ENCODE results near the gene ASCL5. TPM values are rescaled to one million over a fixed set of nuclear protein-coding genes. Genes with fewer than 3 reads are reported as not detected.

ASCL5 gene
- total and polyA plus RNA-seq, 2 donors (not counting 1 experiment from before 2014, with no cell fraction given), result not detected

GRCh38 chr1:201080135-201080534 lies 46.8 kb downstream of the ASCL5 start:
- Histone ChIP-seq H3K4me3 (replicated peaks in 1 of 4; ENCODE audit: control extremely low read depth in 1 of 4, insufficient read depth in 1 of 4, low read depth in 3 of 4, low read length in 4 of 4) (no peak overlapping the region), H3K79me2 (ENCODE audit: control insufficient read depth, insufficient read depth, low read length) (no peaks in the 10 kb centered on the region), H3K9ac (ENCODE audit: insufficient read depth, low read length) (no peak overlapping the region), H4K20me1 (ENCODE audit: control insufficient read depth, extremely low read depth, insufficient read depth, low read length) (no peaks in the 10 kb centered on the region), H3K27ac (ENCODE audit: insufficient read depth, low read length) (no peak overlapping the region), H3K4me1 (ENCODE audit: control insufficient read depth, extremely low read depth, insufficient read depth, low read length) (no peaks in the 10 kb centered on the region), H3K36me3 (ENCODE audit: control insufficient read depth, insufficient read depth, low read length) (no peaks in the 10 kb centered on the region), H3K4me2 (ENCODE audit: extremely low read depth, insufficient read depth, low read length) (no peak overlapping the region), H3K9me3 (ENCODE audit: control insufficient read depth, insufficient read depth, low read depth, low read length) (no peaks in the 10 kb centered on the region), H3K27me3 (ENCODE audit: control insufficient read depth, insufficient read depth, low read length) (peaks cover 16% of the 10 kb centered on the region), H2AFZ (ENCODE audit: low read length) (no peak overlapping the region)
- TF ChIP-seq EZH2 (IDR thresholded peaks at IDR 0.05; ENCODE audit: low read length, missing control alignments), result no peak
- TF ChIP-seq, protein P1, sequence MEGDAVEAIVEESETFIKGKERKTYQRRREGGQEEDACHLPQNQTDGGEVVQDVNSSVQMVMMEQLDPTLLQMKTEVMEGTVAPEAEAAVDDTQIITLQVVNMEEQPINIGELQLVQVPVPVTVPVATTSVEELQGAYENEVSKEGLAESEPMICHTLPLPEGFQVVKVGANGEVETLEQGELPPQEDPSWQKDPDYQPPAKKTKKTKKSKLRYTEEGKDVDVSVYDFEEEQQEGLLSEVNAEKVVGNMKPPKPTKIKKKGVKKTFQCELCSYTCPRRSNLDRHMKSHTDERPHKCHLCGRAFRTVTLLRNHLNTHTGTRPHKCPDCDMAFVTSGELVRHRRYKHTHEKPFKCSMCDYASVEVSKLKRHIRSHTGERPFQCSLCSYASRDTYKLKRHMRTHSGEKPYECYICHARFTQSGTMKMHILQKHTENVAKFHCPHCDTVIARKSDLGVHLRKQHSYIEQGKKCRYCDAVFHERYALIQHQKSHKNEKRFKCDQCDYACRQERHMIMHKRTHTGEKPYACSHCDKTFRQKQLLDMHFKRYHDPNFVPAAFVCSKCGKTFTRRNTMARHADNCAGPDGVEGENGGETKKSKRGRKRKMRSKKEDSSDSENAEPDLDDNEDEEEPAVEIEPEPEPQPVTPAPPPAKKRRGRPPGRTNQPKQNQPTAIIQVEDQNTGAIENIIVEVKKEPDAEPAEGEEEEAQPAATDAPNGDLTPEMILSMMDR (conservative IDR thresholded peaks at IDR 0.05 in 1 of 2, IDR thresholded peaks at IDR 0.05 in 1 of 2; ENCODE audit: low read depth in 1 of 2, low read length in 2 of 2), result no peak
- no peak for DNase-seq (ENCODE audit: low read depth in 2 of 2)

DNA sequence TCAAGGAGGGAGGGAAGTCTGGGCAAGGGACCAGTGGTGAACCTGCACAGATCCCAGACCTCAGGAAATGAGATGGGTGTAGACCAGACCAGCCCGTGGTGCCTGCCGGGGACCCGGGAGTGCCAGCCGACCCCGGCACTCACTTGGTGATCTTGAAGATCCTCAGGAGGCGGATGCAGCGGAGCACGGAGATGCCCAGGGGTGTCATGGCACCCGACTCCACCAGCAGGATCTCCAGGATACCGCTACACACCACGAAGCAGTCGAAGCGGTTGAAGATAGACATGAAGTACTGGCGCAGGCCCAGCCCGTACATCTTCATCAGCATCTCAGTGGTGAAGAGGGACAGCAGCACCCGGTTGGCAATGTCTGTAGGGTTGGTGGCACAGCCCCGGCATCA lies 49.2 kb downstream of the ASCL5 start:
- TF ChIP-seq, protein P1 (conservative IDR thresholded peaks at IDR 0.05 in 1 of 2, IDR thresholded peaks at IDR 0.05 in 1 of 2; ENCODE audit: low read depth in 1 of 2, low read length in 2 of 2), result no peak
- TF ChIP-seq EZH2 (IDR thresholded peaks at IDR 0.05; ENCODE audit: low read length, missing control alignments), result no peak

DNA sequence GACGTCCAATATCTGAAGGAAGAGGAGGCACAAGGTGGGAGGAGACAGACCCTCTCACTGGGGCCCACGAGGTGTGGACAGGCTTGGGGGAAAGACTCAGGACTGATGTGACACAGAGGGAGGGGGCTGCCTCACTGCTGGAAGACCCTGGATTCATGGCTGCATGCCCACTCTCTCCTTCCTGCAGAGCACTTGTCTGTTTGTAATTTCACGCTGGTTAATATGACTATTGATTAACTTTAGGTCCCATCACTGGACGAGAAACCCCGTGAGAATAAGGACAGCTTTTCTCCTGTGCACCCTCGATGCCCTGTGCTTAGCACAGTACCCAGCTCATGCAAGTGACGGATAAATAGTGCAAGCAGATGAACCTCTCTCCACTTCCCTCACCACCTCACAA lies 49.9 kb downstream of the ASCL5 start:
- H3K27ac ChIP-seq (ENCODE audit: insufficient read depth, low read length), result no peak overlapping the region
- H3K9me3 ChIP-seq (ENCODE audit: control insufficient read depth, insufficient read depth, low read depth, low read length), result no peaks in the 10 kb centered on the region
- peaks cover 21% of the 10 kb centered on the region for H3K27me3 ChIP-seq (ENCODE audit: control insufficient read depth, insufficient read depth, low read length)
- no peak overlapping the region for H3K4me3 ChIP-seq (replicated peaks in 1 of 4; ENCODE audit: control extremely low read depth in 1 of 4, insufficient read depth in 1 of 4, low read depth in 3 of 4, low read length in 4 of 4)
- no peak overlapping the region for H2AFZ ChIP-seq (ENCODE audit: low read length)
- no peaks in the 10 kb centered on the region for H3K36me3 ChIP-seq (ENCODE audit: control insufficient read depth, insufficient read depth, low read length)
- H3K4me2 ChIP-seq (ENCODE audit: extremely low read depth, insufficient read depth, low read length), result no peak overlapping the region
- no peaks in the 10 kb centered on the region for H3K4me1 ChIP-seq (ENCODE audit: control insufficient read depth, extremely low read depth, insufficient read depth, low read length)
- H3K79me2 ChIP-seq (ENCODE audit: control insufficient read depth, insufficient read depth, low read length), result no peaks in the 10 kb centered on the region
- no peak for TF ChIP-seq EZH2 (IDR thresholded peaks at IDR 0.05; ENCODE audit: low read length, missing control alignments)
- TF ChIP-seq, protein P1 (conservative IDR thresholded peaks at IDR 0.05 in 1 of 2, IDR thresholded peaks at IDR 0.05 in 1 of 2; ENCODE audit: low read depth in 1 of 2, low read length in 2 of 2), result no peak
- no peak for DNase-seq (ENCODE audit: low read depth in 2 of 2)
- no peaks in the 10 kb centered on the region for H4K20me1 ChIP-seq (ENCODE audit: control insufficient read depth, extremely low read depth, insufficient read depth, low read length)
- H3K9ac ChIP-seq (ENCODE audit: insufficient read depth, low read length), result no peak overlapping the region

More for the DNA sequence above, 49.2 kb downstream of the ASCL5 start:
- Histone ChIP-seq H3K36me3 (ENCODE audit: control insufficient read depth, insufficient read depth, low read length) (no peaks in the 10 kb centered on the region), H3K4me1 (ENCODE audit: control insufficient read depth, extremely low read depth, insufficient read depth, low read length) (no peaks in the 10 kb centered on the region), H3K4me2 (ENCODE audit: extremely low read depth, insufficient read depth, low read length) (no peak overlapping the region), H4K20me1 (ENCODE audit: control insufficient read depth, extremely low read depth, insufficient read depth, low read length) (no peaks in the 10 kb centered on the region), H3K9me3 (ENCODE audit: control insufficient read depth, insufficient read depth, low read depth, low read length) (no peaks in the 10 kb centered on the region), H3K27me3 (ENCODE audit: control insufficient read depth, insufficient read depth, low read length) (peaks cover 19% of the 10 kb centered on the region), H3K79me2 (ENCODE audit: control insufficient read depth, insufficient read depth, low read length) (no peaks in the 10 kb centered on the region), H2AFZ (ENCODE audit: low read length) (no peak overlapping the region), H3K4me3 (replicated peaks in 1 of 4; ENCODE audit: control extremely low read depth in 1 of 4, insufficient read depth in 1 of 4, low read depth in 3 of 4, low read length in 4 of 4) (no peak overlapping the region), H3K27ac (ENCODE audit: insufficient read depth, low read length) (no peak overlapping the region), H3K9ac (ENCODE audit: insufficient read depth, low read length) (no peak overlapping the region)
- no peak for DNase-seq (ENCODE audit: low read depth in 2 of 2)

All from fibroblast of lung (primary cell).